NB4 (cell line): ENCODE measurements around the gene PRKACB.

Experiments used
- CTCF ChIP-seq: IDR thresholded peaks from one replicate; pipeline ENCODE4 v1.5.1; 2012; ENCODE audit warnings: low read depth, low read length
- TF ChIP-seq, protein P1 (sequence below): IDR thresholded peaks from 2 replicates; pipeline ENCODE4 v1.6.1; 2011; ENCODE audit warnings: low read depth, low read length

DNA sequence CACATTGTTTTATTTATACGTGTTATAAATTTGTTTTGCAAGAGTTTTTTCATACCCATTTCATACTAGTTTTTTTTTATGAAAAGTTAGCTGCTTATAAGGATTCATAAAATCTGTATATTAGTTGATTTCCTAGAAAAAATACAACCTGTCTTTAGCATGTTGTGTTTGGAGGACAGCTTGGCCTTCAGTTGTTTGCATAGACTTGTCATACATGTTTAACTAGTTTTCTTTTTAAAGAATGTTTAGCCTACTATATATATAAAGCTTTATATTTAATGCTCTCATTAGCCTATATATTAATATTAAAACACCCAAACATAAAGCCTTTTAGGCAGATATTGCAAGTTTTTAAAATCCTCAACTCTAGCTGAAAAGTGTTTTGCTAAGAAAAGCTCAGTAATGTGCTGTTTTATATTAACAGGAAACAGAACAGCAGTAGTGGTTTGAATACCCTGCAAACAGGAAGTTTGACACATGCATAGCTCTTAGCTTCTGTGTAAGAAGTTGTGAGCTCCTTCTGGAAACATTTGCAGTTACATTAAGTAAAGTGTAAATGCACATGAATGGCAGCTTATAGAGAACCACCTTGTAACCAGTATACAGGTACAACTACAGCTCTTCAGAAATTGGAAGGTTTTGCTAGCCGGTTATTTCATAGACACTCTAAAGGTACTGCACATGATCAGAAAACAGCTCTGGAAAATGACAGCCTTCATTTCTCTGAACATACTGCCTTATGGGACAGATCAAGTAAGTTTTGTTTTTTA, at the start of gene PRKACB:
- TF ChIP-seq CTCF: no peak
- TF ChIP-seq, protein P1, sequence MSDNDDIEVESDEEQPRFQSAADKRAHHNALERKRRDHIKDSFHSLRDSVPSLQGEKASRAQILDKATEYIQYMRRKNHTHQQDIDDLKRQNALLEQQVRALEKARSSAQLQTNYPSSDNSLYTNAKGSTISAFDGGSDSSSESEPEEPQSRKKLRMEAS: peak; percentile 81
